ENCODE data around the gene ZNF254. TPM values are rescaled to one million over a fixed set of nuclear protein-coding genes. Genes with fewer than 3 reads are reported as not detected.
A peak's percentile ranks its signal among the peaks of the same experiment; 100 is the strongest.
"Not testable (repeated sequence)": the region's sequence is repeated elsewhere in the genome, so short reads cannot be mapped to it uniquely, and the experiment has no call there.

ZNF254 gene
- total RNA-seq, 3 donors from 2014 or later (not counting 1 experiment from before 2014, with no cell fraction given), result 16.7 to 20.5 (median 19.8) TPM

DNA sequence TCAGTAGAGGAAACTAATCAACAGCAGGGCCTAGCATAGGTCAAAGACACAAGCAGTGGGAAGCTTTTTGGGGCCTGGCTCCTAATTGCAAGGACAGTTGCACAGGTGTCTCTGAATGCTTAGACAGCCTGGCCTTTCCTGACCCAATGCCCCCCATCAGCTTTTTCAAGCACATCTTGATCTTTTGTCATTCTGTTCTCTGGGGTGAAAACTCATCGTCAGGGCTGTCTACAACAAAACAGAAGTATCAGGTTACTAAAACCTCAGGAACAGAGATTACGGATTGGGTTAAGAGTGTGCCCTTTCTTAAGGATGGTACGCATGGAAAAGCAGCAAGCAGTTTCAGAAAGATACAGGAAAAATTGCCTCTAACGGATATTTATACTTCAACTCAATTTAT is 8.3 kb upstream of the ZNF254 start:
- H3K36me3 ChIP-seq (ENCODE audit: control insufficient read depth, insufficient read depth, low read length), result no peaks in the 10 kb centered on the region
- Mint-ChIP-seq H3K4me3 (no peak overlapping the region), H3K4me1 (peaks cover 10 to 13% of the 10 kb centered on the region in 2 donors), H3K27me3 (ENCODE audit: low read depth in 2 of 2) (no peaks in the 10 kb centered on the region), H3K9me3 (peaks cover 0 to 3% of the 10 kb centered on the region in 2 donors), H3K36me3 (peaks cover 9% of the 10 kb centered on the region), H3K27ac (no peak overlapping the region)
- no peak overlapping the region for H3K27ac ChIP-seq (ENCODE audit: low read length)
- H3K4me1 ChIP-seq (ENCODE audit: control insufficient read depth, insufficient read depth, low read length), result no peaks in the 10 kb centered on the region
- TF ChIP-seq CTCF (IDR thresholded peaks at IDR 0.05), result no peak
- intact Hi-C loops (cut with micrococcal nuclease), result no loop called here
- H3K4me3 ChIP-seq (ENCODE audit: low read length), result no peak overlapping the region
- peaks cover 3% of the 10 kb centered on the region for H3K9me3 ChIP-seq (ENCODE audit: control insufficient read depth, insufficient read depth, low read length)
- H3K27me3 ChIP-seq (ENCODE audit: control insufficient read depth, insufficient read depth, low read length), result no peaks in the 10 kb centered on the region
- ATAC-seq (no peak), DNase-seq (no peak)
- 95% methylated on average over 2 of the region's 4 CpGs for WGBS (ENCODE audit: insufficient coverage)

GRCh38 chr19:24081056-24081455 is 5.9 kb upstream of the ZNF254 start:
- Histone ChIP-seq H3K27ac (ENCODE audit: low read length) (no peak overlapping the region), H3K27me3 (ENCODE audit: control insufficient read depth, insufficient read depth, low read length) (no peaks in the 10 kb centered on the region), H3K4me1 (ENCODE audit: control insufficient read depth, insufficient read depth, low read length) (no peaks in the 10 kb centered on the region), H3K36me3 (ENCODE audit: control insufficient read depth, insufficient read depth, low read length) (no peaks in the 10 kb centered on the region), H3K9me3 (ENCODE audit: control insufficient read depth, insufficient read depth, low read length) (no peaks in the 10 kb centered on the region), H3K4me3 (ENCODE audit: low read length) (no peak overlapping the region)
- WGBS (ENCODE audit: insufficient coverage), result 46% methylated on average over 4 of the region's 4 CpGs
- H3K27me3 Mint-ChIP-seq (ENCODE audit: low read depth in 2 of 2), result no peaks in the 10 kb centered on the region
- DNase-seq (no peak), ATAC-seq (no peak)
- no peaks in the 10 kb centered on the region for H3K9me3 Mint-ChIP-seq
- H3K4me1 Mint-ChIP-seq, result peaks cover 8 to 10% of the 10 kb centered on the region in 2 donors
- intact Hi-C loops (cut with micrococcal nuclease), result loop anchor here (10.0 kb wide), 1 partner anchor 166 kb away; the partner anchor contains the start of gene ZNF726
- TF ChIP-seq CTCF (IDR thresholded peaks at IDR 0.05), result no peak
- H3K36me3 Mint-ChIP-seq, result no peaks in the 10 kb centered on the region
- no peak overlapping the region for H3K4me3 Mint-ChIP-seq
- no peak overlapping the region for H3K27ac Mint-ChIP-seq

DNA sequence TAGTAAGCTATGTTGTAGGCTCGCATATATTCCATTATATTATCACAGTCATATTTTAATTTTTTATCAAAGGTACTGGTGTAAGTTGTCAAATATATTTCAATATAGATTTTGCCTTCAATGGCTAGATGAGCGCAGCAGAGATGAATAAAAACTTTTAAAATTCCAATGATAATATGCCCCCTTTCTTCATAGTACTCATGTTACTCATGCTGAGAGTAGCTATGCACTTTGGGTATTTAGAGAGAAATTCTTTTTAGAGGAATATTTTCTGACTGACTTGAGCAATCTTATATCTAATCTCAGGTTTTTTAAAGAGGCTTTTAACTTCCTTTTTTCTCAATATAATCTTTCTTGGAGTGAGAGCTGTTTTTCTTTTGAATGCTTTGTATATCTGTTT is 11.4 kb downstream of the ZNF254 start:
- H3K9me3 Mint-ChIP-seq, result no peaks in the 10 kb centered on the region
- no peaks in the 10 kb centered on the region for H3K27me3 Mint-ChIP-seq (ENCODE audit: low read depth in 2 of 2)
- intact Hi-C loops (cut with micrococcal nuclease), result no loop called here
- H3K27ac ChIP-seq (ENCODE audit: low read length), result no peak overlapping the region
- H3K4me1 ChIP-seq (ENCODE audit: control insufficient read depth, insufficient read depth, low read length), result peaks cover 2% of the 10 kb centered on the region
- DNase-seq (no peak), ATAC-seq (no peak)
- H3K36me3 Mint-ChIP-seq, result no peaks in the 10 kb centered on the region
- TF ChIP-seq CTCF (IDR thresholded peaks at IDR 0.05), result no peak
- H3K27ac Mint-ChIP-seq, result no peak overlapping the region
- WGBS (ENCODE audit: insufficient coverage), result no CpG with 5 or more reads among the region's 2 CpGs
- H3K27me3 ChIP-seq (ENCODE audit: control insufficient read depth, insufficient read depth, low read length), result no peaks in the 10 kb centered on the region
- H3K9me3 ChIP-seq (ENCODE audit: control insufficient read depth, insufficient read depth, low read length), result no peaks in the 10 kb centered on the region
- no peak overlapping the region for H3K4me3 Mint-ChIP-seq
- H3K4me3 ChIP-seq (ENCODE audit: low read length), result no peak overlapping the region
- H3K36me3 ChIP-seq (ENCODE audit: control insufficient read depth, insufficient read depth, low read length), result no peaks in the 10 kb centered on the region
- H3K4me1 Mint-ChIP-seq, result peaks cover 53 to 56% of the 10 kb centered on the region in 2 donors

- peak overlapping the region; percentile 54 to 60 for H3K27ac Mint-ChIP-seq
- no peaks in the 10 kb centered on the region for H3K36me3 ChIP-seq (ENCODE audit: control insufficient read depth, insufficient read depth, low read length)
- no peak overlapping the region for H3K4me3 ChIP-seq (ENCODE audit: low read length)
- H3K36me3 Mint-ChIP-seq, result no peaks in the 10 kb centered on the region
- H3K4me3 Mint-ChIP-seq, result no peak overlapping the region
- no peaks in the 10 kb centered on the region for H3K27me3 Mint-ChIP-seq (ENCODE audit: low read depth in 2 of 2)
- no peaks in the 10 kb centered on the region for H3K9me3 ChIP-seq (ENCODE audit: control insufficient read depth, insufficient read depth, low read length)
- H3K4me1 Mint-ChIP-seq, result peaks cover 45 to 51% of the 10 kb centered on the region in 2 donors
- intact Hi-C loops (cut with micrococcal nuclease), result no loop called here
- TF ChIP-seq CTCF (IDR thresholded peaks at IDR 0.05), result no peak
- no peak overlapping the region for H3K27ac ChIP-seq (ENCODE audit: low read length)
- no peak for DNase-seq
- peaks cover under 1% of the 10 kb centered on the region for H3K4me1 ChIP-seq (ENCODE audit: control insufficient read depth, insufficient read depth, low read length)
- H3K27me3 ChIP-seq (ENCODE audit: control insufficient read depth, insufficient read depth, low read length), result no peaks in the 10 kb centered on the region
- ATAC-seq, result peak in 2 of 3 donors; percentile 40 to 47
- H3K9me3 Mint-ChIP-seq, result no peaks in the 10 kb centered on the region
Measured at GRCh38 chr19:24099829-24100228, 12.8 kb downstream of the ZNF254 start.

GRCh38 chr19:24100597-24100996 is 13.6 kb downstream of the ZNF254 start:
- ATAC-seq; H3K36me3 ChIP-seq (ENCODE audit: control insufficient read depth, insufficient read depth, low read length); H3K27ac ChIP-seq (ENCODE audit: low read length); DNase-seq; H3K4me3 Mint-ChIP-seq; H3K27me3 ChIP-seq (ENCODE audit: control insufficient read depth, insufficient read depth, low read length); H3K4me3 ChIP-seq (ENCODE audit: low read length); intact Hi-C loops (cut with micrococcal nuclease); H3K4me1 ChIP-seq (ENCODE audit: control insufficient read depth, insufficient read depth, low read length); H3K27me3 Mint-ChIP-seq (ENCODE audit: low read depth in 2 of 2); H3K9me3 ChIP-seq (ENCODE audit: control insufficient read depth, insufficient read depth, low read length); H3K36me3 Mint-ChIP-seq; H3K9me3 Mint-ChIP-seq: not testable (repeated sequence)
- Mint-ChIP-seq H3K27ac (peak overlapping the region in 1 of 2 donors; percentile 60), H3K4me1 (peaks cover 38 to 43% of the 10 kb centered on the region in 2 donors)
- WGBS (ENCODE audit: insufficient coverage), result 91% methylated on average over 1 of the region's 2 CpGs
